ENCODE measurements around the gene MTMR1.

MTMR1 gene

DNA sequence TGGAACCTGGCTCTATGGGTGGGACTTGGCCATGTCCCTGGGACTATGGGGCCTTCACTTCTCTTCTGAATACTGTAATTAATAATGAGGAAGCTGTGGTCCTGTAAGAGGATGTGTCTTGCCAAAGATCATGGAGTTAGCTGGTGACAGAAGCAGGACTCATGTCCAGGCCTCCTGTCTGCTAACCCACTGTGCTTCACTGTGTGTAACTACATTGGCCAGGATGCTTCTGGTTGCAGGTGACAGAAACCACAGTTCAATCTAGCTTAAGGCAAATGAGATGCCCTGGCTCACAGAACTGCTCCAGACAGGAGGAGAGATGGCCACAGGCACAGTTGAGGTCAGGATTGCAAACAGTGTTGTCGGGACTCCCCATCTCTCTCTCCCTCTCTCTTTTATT is 3.1 kb downstream of the MTMR1 start:
- no peak overlapping the region for H3K4me3 ChIP-seq (ENCODE audit: low read length)
- DNase-seq (ENCODE audit: low read depth): no peak
- TF ChIP-seq, protein P1, sequence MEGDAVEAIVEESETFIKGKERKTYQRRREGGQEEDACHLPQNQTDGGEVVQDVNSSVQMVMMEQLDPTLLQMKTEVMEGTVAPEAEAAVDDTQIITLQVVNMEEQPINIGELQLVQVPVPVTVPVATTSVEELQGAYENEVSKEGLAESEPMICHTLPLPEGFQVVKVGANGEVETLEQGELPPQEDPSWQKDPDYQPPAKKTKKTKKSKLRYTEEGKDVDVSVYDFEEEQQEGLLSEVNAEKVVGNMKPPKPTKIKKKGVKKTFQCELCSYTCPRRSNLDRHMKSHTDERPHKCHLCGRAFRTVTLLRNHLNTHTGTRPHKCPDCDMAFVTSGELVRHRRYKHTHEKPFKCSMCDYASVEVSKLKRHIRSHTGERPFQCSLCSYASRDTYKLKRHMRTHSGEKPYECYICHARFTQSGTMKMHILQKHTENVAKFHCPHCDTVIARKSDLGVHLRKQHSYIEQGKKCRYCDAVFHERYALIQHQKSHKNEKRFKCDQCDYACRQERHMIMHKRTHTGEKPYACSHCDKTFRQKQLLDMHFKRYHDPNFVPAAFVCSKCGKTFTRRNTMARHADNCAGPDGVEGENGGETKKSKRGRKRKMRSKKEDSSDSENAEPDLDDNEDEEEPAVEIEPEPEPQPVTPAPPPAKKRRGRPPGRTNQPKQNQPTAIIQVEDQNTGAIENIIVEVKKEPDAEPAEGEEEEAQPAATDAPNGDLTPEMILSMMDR (IDR thresholded peaks at IDR 0.05; ENCODE audit: insufficient read depth, low read depth, low read length, missing control alignments): no peak

DNA sequence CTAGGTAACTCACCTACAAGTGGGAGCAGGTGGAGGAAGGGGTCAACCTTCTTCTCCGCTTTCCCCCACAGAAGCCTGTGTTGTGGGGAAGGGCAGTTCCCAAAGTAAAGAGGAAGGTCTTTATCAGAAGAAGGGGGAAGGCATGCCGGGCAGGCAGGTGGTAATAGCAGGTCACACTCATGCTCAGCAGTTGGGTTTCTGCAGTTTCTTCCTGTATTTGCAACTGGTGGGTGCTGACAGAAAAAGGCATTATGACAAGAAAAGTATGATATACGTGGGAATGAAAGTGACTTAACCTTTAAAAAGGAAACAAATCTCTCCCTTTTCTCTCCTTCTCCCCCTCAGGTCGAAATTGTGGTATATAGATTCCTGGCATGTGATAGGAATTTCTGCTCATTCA is 3.7 kb downstream of the MTMR1 start:
- TF ChIP-seq, protein P1 (IDR thresholded peaks at IDR 0.05; ENCODE audit: insufficient read depth, low read depth, low read length, missing control alignments): no peak
- H3K4me3 ChIP-seq (ENCODE audit: low read length): no peak overlapping the region
- DNase-seq (ENCODE audit: low read depth): no peak

DNA sequence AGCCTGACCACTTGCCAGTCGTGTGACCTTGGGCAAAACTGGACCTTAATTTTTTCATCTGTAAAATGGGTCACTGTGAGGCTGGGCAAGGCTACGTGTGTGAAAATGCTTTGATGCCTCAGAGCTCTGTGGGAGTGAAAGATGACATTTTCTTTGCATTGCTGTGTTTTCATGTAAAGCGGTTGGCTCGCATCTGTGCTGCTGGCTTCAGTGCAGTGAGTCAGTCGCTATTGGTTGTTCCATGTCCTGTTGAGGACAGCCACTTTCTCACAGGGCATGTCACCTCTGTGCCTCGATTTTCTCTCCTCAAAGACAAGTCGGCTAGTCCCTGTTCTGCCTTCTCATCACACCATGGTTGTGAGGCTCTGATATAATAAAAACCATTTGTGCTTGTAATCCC is 4.4 kb downstream of the MTMR1 start:
- H3K4me3 ChIP-seq (ENCODE audit: low read length): no peak overlapping the region
- TF ChIP-seq, protein P1 (IDR thresholded peaks at IDR 0.05; ENCODE audit: insufficient read depth, low read depth, low read length, missing control alignments): no peak
- DNase-seq (ENCODE audit: low read depth): no peak

DNA sequence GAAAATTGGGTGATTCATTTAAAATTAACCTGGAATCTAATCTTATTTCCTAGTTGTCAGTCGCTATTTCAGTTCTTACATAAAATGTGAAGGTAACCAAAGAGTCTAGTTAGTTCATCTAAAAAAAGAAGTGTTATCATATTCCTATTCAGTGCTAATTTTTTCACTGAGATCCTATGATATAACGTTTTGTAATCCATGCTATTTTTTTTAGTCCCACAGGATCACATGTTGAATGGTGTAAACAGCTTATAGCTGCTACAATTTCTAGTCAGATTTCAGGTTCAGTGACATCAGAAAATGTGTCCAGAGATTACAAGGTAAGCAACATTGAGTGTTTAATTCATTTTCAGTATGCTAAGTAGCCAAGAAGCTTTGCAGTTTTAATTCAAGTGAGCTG is 5.8 kb downstream of the MTMR1 start:
- no peak for DNase-seq (ENCODE audit: low read depth)
- H3K4me3 ChIP-seq (ENCODE audit: low read length): no peak overlapping the region
- TF ChIP-seq, protein P1 (IDR thresholded peaks at IDR 0.05; ENCODE audit: insufficient read depth, low read depth, low read length, missing control alignments): no peak

DNA sequence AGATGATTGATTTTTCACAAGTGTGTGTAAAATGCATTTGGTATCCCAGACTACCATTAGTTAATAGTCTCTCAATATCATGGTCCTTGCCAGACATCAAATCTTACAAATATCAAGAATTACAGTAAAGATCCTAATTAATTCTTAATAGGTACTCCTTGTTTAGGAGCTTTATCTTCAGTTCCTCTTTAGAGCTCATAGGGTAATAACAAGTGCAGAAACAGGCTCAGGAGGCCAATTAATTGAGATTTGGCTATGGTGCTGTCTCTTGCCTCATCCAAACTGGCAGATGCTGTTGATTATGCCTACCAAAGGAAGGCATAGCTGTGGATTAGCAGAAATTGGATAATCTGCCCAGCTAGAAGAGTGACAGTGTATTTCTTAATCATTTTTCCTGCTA is 6.9 kb downstream of the MTMR1 start:
- TF ChIP-seq, protein P1 (IDR thresholded peaks at IDR 0.05; ENCODE audit: insufficient read depth, low read depth, low read length, missing control alignments): no peak
- no peak for DNase-seq (ENCODE audit: low read depth)

DNA sequence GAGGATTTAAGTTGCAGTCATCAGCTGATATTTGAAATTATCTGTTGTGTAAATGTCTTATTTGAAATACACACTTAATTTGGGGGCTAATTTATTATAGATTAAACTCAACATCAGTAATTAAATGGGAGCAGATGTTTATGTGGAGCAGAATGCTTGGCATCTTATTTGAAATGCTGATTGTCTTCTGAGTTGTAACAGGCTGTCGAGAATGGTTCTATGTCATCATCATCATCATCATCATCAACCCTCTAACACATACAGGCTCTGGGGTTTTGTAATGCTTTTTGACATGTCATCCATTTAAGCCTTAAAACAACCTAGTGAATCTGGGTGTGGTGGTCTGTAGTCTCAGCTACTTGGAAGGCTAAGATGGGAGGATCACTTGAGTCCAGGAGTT is 8.2 kb downstream of the MTMR1 start:
- H3K4me3 ChIP-seq (ENCODE audit: low read length): no peak overlapping the region
- no peak for DNase-seq (ENCODE audit: low read depth)
- TF ChIP-seq, protein P1 (IDR thresholded peaks at IDR 0.05; ENCODE audit: insufficient read depth, low read depth, low read length, missing control alignments): no peak

More for the DNA sequence above, 6.9 kb downstream of the MTMR1 start:
- no peak overlapping the region for H3K4me3 ChIP-seq (ENCODE audit: low read length)

DNA sequence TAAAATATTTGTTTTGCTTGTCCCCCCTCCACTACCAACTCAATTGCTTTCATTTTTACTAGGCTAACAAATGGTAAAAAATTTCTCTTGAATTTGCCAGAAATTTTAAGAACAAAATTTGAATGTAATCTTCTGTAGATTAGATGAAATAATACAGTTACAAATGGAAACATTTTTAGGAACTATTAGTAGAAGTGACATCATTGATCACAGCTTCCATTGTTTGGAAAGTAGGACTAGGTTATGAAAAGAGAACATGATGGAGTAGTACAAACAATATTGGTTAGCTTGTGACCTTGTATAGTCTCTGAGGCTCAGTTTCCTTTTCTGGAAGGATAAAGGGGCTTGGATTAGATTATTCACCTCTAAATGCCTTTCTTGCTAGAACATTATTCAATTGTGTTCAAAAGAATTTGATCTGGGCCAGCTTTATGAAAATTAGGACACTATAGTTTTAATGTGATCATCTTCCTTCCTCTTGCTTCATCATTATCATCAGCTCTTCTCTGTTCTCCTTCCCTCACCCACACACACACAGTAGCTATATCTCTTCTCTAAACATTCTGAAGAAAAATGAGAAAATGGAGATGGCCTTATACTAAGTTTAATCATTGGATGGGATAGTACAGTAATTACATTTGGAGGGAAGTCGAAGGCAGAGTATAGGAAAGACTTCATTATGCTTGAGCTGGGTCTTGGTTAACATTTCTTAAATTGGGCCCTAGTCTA is 9.9 kb downstream of the MTMR1 start:
- DNase-seq (ENCODE audit: low read depth): no peak
- TF ChIP-seq, protein P1 (IDR thresholded peaks at IDR 0.05; ENCODE audit: insufficient read depth, low read depth, low read length, missing control alignments): no peak
- no peak overlapping the region for H3K4me3 ChIP-seq (ENCODE audit: low read length)
